SK-N-SH (cell line): ENCODE measurements around the gene KRT16. TPM values are rescaled to one million over a fixed set of nuclear protein-coding genes. Genes with fewer than 3 reads are reported as not detected.

Source experiments
- CTCF ChIA-PET: fragments of 300-600, 350-600 bp; formaldehyde crosslinking; extraction: SDS; loops from one replicate; lab custom pipeline; 2021; lab: Yijun Ruan, JAX
- POLR2A ChIA-PET: fragments of 350-600 bp; sonication (Branson Sonifier 250); formaldehyde crosslinking; extraction: SDS; loops from one replicate; lab custom pipeline; 2020; ENCODE audit warnings: antibody characterized with exemption, inconsistent platforms; lab: Yijun Ruan, JAX
- DNase-seq: peaks from one replicate; pipeline ENCODE4 v3.0.0; 2012
- H2AFZ ChIP-seq: fragments of 200-600 bp; sonication (generic); 2 replicates; pipeline ENCODE4 v1.8.1; 2016; ENCODE audit warnings: antibody characterized with exemption, mild to moderate bottlenecking, low read depth
- H3F3A ChIP-seq: fragments of 200-600 bp; sonication (generic); replicated peaks from 2 replicates; pipeline ENCODE3; 2016; ENCODE audit warnings: antibody characterized with exemption, mild to moderate bottlenecking; ENCODE audit not compliant: insufficient read depth
- H3K27ac ChIP-seq, 2 experiments: fragments of 200-500 bp in 1 of 2; fragments of 200-600 bp in 1 of 2; sonication (Bioruptor generic) in 1 of 2; sonication (generic), shearing (Covaris generic) in 1 of 2; 2 replicates each; pipeline versions ENCODE4 v1.5.1 to v1.6.1; 2014 to 2016; ENCODE audit warnings: low read depth in 2 of 2, inconsistent platforms in 1 of 2, low read length in 1 of 2, mild to moderate bottlenecking in 1 of 2, mixed read lengths in 1 of 2
- H3K27me3 ChIP-seq: fragments of 200-600 bp; sonication (generic), shearing (Covaris generic); 2 replicates; pipeline ENCODE4 v1.6.1; 2016; ENCODE audit warnings: mixed run types; ENCODE audit not compliant: insufficient read depth
- H3K36me3 ChIP-seq, 2 experiments: fragments of 200-500 bp in 1 of 2; fragments of 200-600 bp in 1 of 2; sonication (Bioruptor generic) in 1 of 2; sonication (generic) in 1 of 2; replicated peaks in 1 of 2; 2 replicates each; pipeline versions ENCODE3 to v1.5.1; 2014 to 2016; ENCODE audit warnings: low read length in 1 of 2, mild to moderate bottlenecking in 1 of 2; ENCODE audit not compliant: insufficient read depth in 2 of 2, control insufficient read depth in 1 of 2
- H3K4me1 ChIP-seq, 2 experiments: fragments of 200-500 bp in 1 of 2; fragments of 200-600 bp in 1 of 2; sonication (Bioruptor generic) in 1 of 2; sonication (generic), shearing (Covaris generic) in 1 of 2; 2 replicates each; pipeline versions ENCODE4 v1.5.1 to v1.6.1; 2014 to 2016; ENCODE audit warnings: low read depth in 1 of 2, low read length in 1 of 2, mixed run types in 1 of 2; ENCODE audit not compliant: insufficient read depth in 2 of 2, control insufficient read depth in 1 of 2
- H3K4me2 ChIP-seq: fragments of 200-600 bp; sonication (generic), shearing (Covaris generic); 2 replicates; pipeline ENCODE4 v1.6.1; 2017; ENCODE audit warnings: mixed run types
- H3K4me3 ChIP-seq, 2 experiments: fragments of 200-500 bp in 1 of 2; fragments of 200-600 bp in 1 of 2; sonication (Bioruptor generic) in 1 of 2; sonication (generic), shearing (Covaris generic) in 1 of 2; 2 replicates each; pipeline versions ENCODE4 v1.5.1 to v1.8.1; 2014 to 2016; ENCODE audit warnings: low read depth in 2 of 2, inconsistent platforms in 1 of 2, low read length in 1 of 2, mild to moderate bottlenecking in 1 of 2, mixed read lengths in 1 of 2, moderate library complexity in 1 of 2
- H3K79me2 ChIP-seq: fragments of 200-600 bp; sonication (generic); 2 replicates; pipeline ENCODE4 v1.8.1; 2017; ENCODE audit warnings: mild to moderate bottlenecking; ENCODE audit not compliant: insufficient read depth
- H3K9ac ChIP-seq: fragments of 200-600 bp; sonication (generic); 2 replicates; pipeline ENCODE4 v1.6.1; 2017; ENCODE audit warnings: mixed run types
- H3K9me2 ChIP-seq: fragments of 200-600 bp; sonication (generic); 2 replicates; pipeline ENCODE4 v1.6.1; 2017; ENCODE audit warnings: mixed run types
- H3K9me3 ChIP-seq: fragments of 200-600 bp; sonication (generic); 2 replicates; pipeline ENCODE4 v1.6.1; 2017; ENCODE audit warnings: mixed run types, mild to moderate bottlenecking, moderate library complexity
- H4K20me1 ChIP-seq: fragments of 200-600 bp; sonication (generic); 2 replicates; pipeline ENCODE4 v1.6.1; 2017; ENCODE audit warnings: mild to moderate bottlenecking, mixed run types; ENCODE audit not compliant: insufficient read depth
- ELF1 ChIP-seq: IDR thresholded peaks from 2 replicates; pipeline ENCODE4 v1.4.0; 2012
- EP300 ChIP-seq, 2 experiments: IDR thresholded peaks; 2 replicates each; pipeline versions ENCODE4 v1.4.0 to v1.6.1; 2012; ENCODE audit warnings: borderline replicate concordance in 1 of 2, low read depth in 1 of 2, low read length in 1 of 2
- FOSL2 ChIP-seq: IDR thresholded peaks from 2 replicates; pipeline ENCODE4 v1.4.0; 2012; ENCODE audit warnings: low read depth, mild to moderate bottlenecking, moderate library complexity, borderline replicate concordance
- FOXJ3 ChIP-seq: sonication (generic); formaldehyde crosslinking; IDR thresholded peaks from 2 replicates; pipeline ENCODE4 v1.5.1; 2020; ENCODE audit warnings: mild to moderate bottlenecking, missing genetic modification reagents
- FOXM1 ChIP-seq: IDR thresholded peaks from 2 replicates; pipeline ENCODE4 v1.4.0; 2012; ENCODE audit warnings: low read depth, mild to moderate bottlenecking
- GABPA ChIP-seq: IDR thresholded peaks from 2 replicates; pipeline ENCODE4 v1.4.0; 2012; ENCODE audit warnings: low read depth, mild to moderate bottlenecking
- GATA2 ChIP-seq: sonication (generic); formaldehyde crosslinking; IDR thresholded peaks from 2 replicates; pipeline ENCODE4 v1.5.0; 2020; ENCODE audit warnings: mild to moderate bottlenecking, missing genetic modification reagents
- JUND ChIP-seq: IDR thresholded peaks from 2 replicates; pipeline ENCODE4 v1.4.0; 2012
- MXI1 ChIP-seq: IDR thresholded peaks from 2 replicates; pipeline ENCODE4 v1.6.1; 2012; ENCODE audit warnings: mild to moderate bottlenecking, low read depth, low read length, improper control_type of control experiment
- RXRA ChIP-seq: IDR thresholded peaks from 2 replicates; pipeline ENCODE4 v1.4.0; 2012; ENCODE audit warnings: low read depth, mild to moderate bottlenecking, borderline replicate concordance
- SIN3A ChIP-seq: IDR thresholded peaks from 2 replicates; pipeline ENCODE4 v1.6.1; 2012; ENCODE audit warnings: low read depth, mild to moderate bottlenecking, low read length, moderate library complexity, borderline replicate concordance
- SMC3 ChIP-seq: IDR thresholded peaks from 2 replicates; pipeline ENCODE4 v1.6.1; 2012; ENCODE audit warnings: low read depth, low read length, improper control_type of control experiment
- TAF1 ChIP-seq: IDR thresholded peaks from 2 replicates; pipeline ENCODE4 v1.6.1; 2012; ENCODE audit warnings: low read depth, mild to moderate bottlenecking, low read length, moderate library complexity, borderline replicate concordance
- TCF12 ChIP-seq: IDR thresholded peaks from 2 replicates; pipeline ENCODE4 v1.4.0; 2012
- TEAD4 ChIP-seq: IDR thresholded peaks from 2 replicates; pipeline ENCODE4 v1.4.0; 2012; ENCODE audit warnings: mild to moderate bottlenecking, borderline replicate concordance; ENCODE audit not compliant: insufficient read depth
- WGBS: methylation state at CpG from one replicate; pipeline ENCODE4 v1.1.6; 2017; ENCODE audit warnings: low lambda C conversion rate; 5-methylcytosine and 5-hydroxymethylcytosine counted together
- polyA plus RNA-seq, 3 experiments: library from polyadenylated mRNA; depleted of rRNA; stranded (reverse); fragments of >200 nt; gene quantifications; 2 replicates each; pipeline ENCODE4 v1.2.3, GENCODE V29; 2012
- TF ChIP-seq, protein P1 (sequence below): fragments of 150-350 bp; IDR thresholded peaks from 2 replicates; pipeline ENCODE4 v1.6.1; 2017; ENCODE audit warnings: antibody characterized with exemption, low read length, low read depth, borderline replicate concordance
- TF ChIP-seq, protein P2 (sequence below): IDR thresholded peaks from 2 replicates; pipeline ENCODE4; 2012
- TF ChIP-seq, protein P3 (sequence below): fragments of 150-350 bp; IDR thresholded peaks from 2 replicates; pipeline ENCODE4 v1.6.1; 2016; ENCODE audit warnings: mild to moderate bottlenecking, low read depth, low read length

Gene KRT16
- polyA plus RNA-seq, 1 of the 3 experiments (the other 2 are of a cell fraction) = not detected

DNA sequence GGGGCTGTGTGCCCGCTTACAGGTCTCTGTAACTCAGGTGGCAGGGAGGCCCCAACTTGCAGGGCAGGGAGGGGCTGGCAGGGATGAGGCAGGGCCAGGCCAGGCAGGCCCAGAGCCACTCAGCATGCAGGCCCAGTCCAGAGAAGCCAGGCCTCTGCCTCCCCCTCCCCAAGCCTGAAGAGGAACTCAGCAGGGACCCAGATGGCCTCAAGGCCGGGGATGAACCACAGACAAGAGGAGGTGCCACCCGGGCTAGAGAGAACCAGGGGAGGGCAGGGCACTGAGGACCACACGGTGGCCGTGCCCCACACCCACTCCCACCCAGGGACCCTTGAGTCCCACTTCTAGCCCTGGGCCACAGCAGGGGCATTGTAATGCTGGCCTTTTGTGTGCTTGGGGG, 46.3 kb upstream of the KRT16 start:
- no peaks in the 10 kb centered on the region for H3F3A ChIP-seq
- WGBS = 62% methylated on average over 5 of the region's 5 CpGs
- H4K20me1 ChIP-seq = no peaks in the 10 kb centered on the region
- no peak overlapping the region for H3K9ac ChIP-seq
- H3K27ac ChIP-seq = no peak overlapping the region
- H3K9me2 ChIP-seq = no peaks in the 10 kb centered on the region
- H3K4me1 ChIP-seq = no peaks in the 10 kb centered on the region; a peak in 1 of 4 replicates
- no peaks in the 10 kb centered on the region; the same call in 1 of the 2 replicates for H3K27me3 ChIP-seq
- H3K9me3 ChIP-seq = no peaks in the 10 kb centered on the region
- ChIA-PET CTCF (interaction anchor here (13.9 to 20.6 kb wide), 2 partner anchors 12 to 108 kb away, joined by 516 to 646 read pairs; no protein-coding TSS in a partner anchor), POLR2A (no interaction called here)
- no peak overlapping the region for H3K4me3 ChIP-seq
- TF ChIP-seq EP300 (IDR thresholded peaks at IDR 0.05; ENCODE audit: borderline replicate concordance in 1 of 2, low read depth in 1 of 2, low read length in 1 of 2) (no peak), GATA2 (CRISPR knock-in tag) (no peak), JUND (no peak), MXI1 (no peak), SMC3 (no peak), GABPA (no peak), FOXJ3 (CRISPR knock-in tag) (no peak), ELF1 (no peak), RXRA (no peak), TAF1 (no peak), FOXM1 (no peak), SIN3A (no peak), TEAD4 (no peak)
- TF ChIP-seq, protein P1, sequence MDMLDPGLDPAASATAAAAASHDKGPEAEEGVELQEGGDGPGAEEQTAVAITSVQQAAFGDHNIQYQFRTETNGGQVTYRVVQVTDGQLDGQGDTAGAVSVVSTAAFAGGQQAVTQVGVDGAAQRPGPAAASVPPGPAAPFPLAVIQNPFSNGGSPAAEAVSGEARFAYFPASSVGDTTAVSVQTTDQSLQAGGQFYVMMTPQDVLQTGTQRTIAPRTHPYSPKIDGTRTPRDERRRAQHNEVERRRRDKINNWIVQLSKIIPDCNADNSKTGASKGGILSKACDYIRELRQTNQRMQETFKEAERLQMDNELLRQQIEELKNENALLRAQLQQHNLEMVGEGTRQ = no peak
- TF ChIP-seq, protein P2, sequence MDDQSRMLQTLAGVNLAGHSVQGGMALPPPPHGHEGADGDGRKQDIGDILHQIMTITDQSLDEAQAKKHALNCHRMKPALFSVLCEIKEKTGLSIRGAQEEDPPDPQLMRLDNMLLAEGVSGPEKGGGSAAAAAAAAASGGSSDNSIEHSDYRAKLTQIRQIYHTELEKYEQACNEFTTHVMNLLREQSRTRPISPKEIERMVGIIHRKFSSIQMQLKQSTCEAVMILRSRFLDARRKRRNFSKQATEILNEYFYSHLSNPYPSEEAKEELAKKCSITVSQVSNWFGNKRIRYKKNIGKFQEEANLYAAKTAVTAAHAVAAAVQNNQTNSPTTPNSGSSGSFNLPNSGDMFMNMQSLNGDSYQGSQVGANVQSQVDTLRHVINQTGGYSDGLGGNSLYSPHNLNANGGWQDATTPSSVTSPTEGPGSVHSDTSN = no peak
- TF ChIP-seq, protein P3, sequence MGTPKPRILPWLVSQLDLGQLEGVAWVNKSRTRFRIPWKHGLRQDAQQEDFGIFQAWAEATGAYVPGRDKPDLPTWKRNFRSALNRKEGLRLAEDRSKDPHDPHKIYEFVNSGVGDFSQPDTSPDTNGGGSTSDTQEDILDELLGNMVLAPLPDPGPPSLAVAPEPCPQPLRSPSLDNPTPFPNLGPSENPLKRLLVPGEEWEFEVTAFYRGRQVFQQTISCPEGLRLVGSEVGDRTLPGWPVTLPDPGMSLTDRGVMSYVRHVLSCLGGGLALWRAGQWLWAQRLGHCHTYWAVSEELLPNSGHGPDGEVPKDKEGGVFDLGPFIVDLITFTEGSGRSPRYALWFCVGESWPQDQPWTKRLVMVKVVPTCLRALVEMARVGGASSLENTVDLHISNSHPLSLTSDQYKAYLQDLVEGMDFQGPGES = no peak
- TF ChIP-seq, all 33 proteins: peak for 0
- no peaks in the 10 kb centered on the region for H3K79me2 ChIP-seq
- H2AFZ ChIP-seq = no peak overlapping the region
- DNase-seq = no peak
- H3K36me3 ChIP-seq = no peaks in the 10 kb centered on the region
- no peak overlapping the region for H3K4me2 ChIP-seq

DNA sequence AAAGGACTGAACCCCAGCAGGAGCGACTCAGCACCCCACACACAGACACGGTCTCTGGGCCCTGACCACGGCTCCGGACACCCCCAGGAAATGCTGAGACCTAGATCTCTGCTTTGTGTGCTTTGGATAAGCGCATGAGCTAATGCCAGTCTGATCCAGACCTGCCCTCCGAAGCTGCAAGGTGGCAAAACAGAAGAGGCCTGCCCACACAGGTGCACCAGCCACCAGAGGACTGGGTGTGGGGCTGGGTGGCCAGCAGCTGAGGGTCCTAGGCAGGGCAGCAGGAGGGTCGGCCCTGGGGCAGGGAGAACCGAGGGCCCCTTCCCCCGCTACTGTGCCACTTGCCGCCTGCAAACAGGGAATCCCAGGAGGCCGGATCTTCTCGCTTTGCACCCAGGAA, 45.4 kb upstream of the KRT16 start:
- Histone ChIP-seq H3K79me2 (no peaks in the 10 kb centered on the region), H3K27me3 (no peaks in the 10 kb centered on the region; the same call in 1 of the 2 replicates), H3F3A (no peaks in the 10 kb centered on the region), H3K4me3 (no peak overlapping the region), H3K9me3 (no peaks in the 10 kb centered on the region), H3K4me2 (no peak overlapping the region), H4K20me1 (no peaks in the 10 kb centered on the region), H2AFZ (no peak overlapping the region), H3K9me2 (no peaks in the 10 kb centered on the region), H3K27ac (no peak overlapping the region), H3K9ac (no peak overlapping the region), H3K36me3 (no peaks in the 10 kb centered on the region), H3K4me1 (no peaks in the 10 kb centered on the region; a peak in 1 of 4 replicates)
- ChIA-PET CTCF (interaction anchor here (0.6 to 20.6 kb wide), 6 partner anchors 8 to 801 kb away, joined by 3 to 646 read pairs (median 3); no protein-coding TSS in a partner anchor), POLR2A (no interaction called here)
- TF ChIP-seq FOSL2 (no peak), EP300 (IDR thresholded peaks at IDR 0.05; ENCODE audit: borderline replicate concordance in 1 of 2, low read depth in 1 of 2, low read length in 1 of 2) (no peak), GABPA (no peak), TCF12 (no peak)
- no peak for DNase-seq
- WGBS = 68% methylated on average over 6 of the region's 12 CpGs
